IMR-90 (cell line): ENCODE data around the gene COX6A2. TPM values are rescaled to one million over a fixed set of nuclear protein-coding genes. Genes with fewer than 3 reads are reported as not detected.

Source experiments
- ATAC-seq: fragments of 200-7000 bp; cut with Tn5 transposase; 2 replicates; pipeline ENCODE4 v1.9.1; 2020; ENCODE audit warnings: low read depth, mild to moderate bottlenecking, moderate library complexity
- BruUV-seq: library from RNA; stranded (reverse); fragments of 400-500 nt; replicated peaks from 2 replicates; lab custom pipeline; 2021; lab: Mats Ljungman, UMichigan
- CTCF ChIA-PET: fragments of 300-600 bp; formaldehyde crosslinking; extraction: SDS; loops from one replicate; lab custom pipeline; 2021; ENCODE audit warnings: antibody characterized with exemption; lab: Yijun Ruan, JAX
- POLR2A ChIA-PET: fragments of 300-600 bp; sonication (Branson Sonifier 250); formaldehyde crosslinking; loops from one replicate; lab custom pipeline; 2022; ENCODE audit warnings: antibody characterized with exemption; ENCODE audit not compliant: unreplicated experiment; lab: Charles Lee
- DNase-seq: peaks from one replicate; pipeline ENCODE4 v3.0.0; 2013
- H2AFZ ChIP-seq: replicated peaks from 2 replicates; pipeline ENCODE3; 2013; ENCODE audit warnings: low read length, mild to moderate bottlenecking; ENCODE audit not compliant: poor library complexity
- H2AK5ac ChIP-seq: 2 replicates; pipeline ENCODE4 v1.6.1; 2013; ENCODE audit warnings: low read depth, low read length, inconsistent platforms
- H2AK9ac ChIP-seq: replicated peaks from 2 replicates; pipeline ENCODE3; 2013; ENCODE audit warnings: mild to moderate bottlenecking, low read depth, low read length, moderate library complexity; ENCODE audit not compliant: poor library complexity
- H2BK120ac ChIP-seq: 2 replicates; pipeline ENCODE4 v1.6.1; 2013; ENCODE audit warnings: low read depth, low read length, inconsistent platforms
- H2BK15ac ChIP-seq: 3 replicates; pipeline ENCODE4 v1.6.1; 2013; ENCODE audit warnings: low read depth, low read length, inconsistent platforms
- H2BK20ac ChIP-seq: 2 replicates; pipeline ENCODE4 v1.6.1; 2013; ENCODE audit warnings: low read depth, mild to moderate bottlenecking, inconsistent platforms, low read length, moderate library complexity
- H2BK5ac ChIP-seq: 2 replicates; pipeline ENCODE4 v1.6.1; 2013; ENCODE audit warnings: mild to moderate bottlenecking, low read depth, low read length, inconsistent platforms; ENCODE audit not compliant: poor library complexity, severe bottlenecking
- H3K14ac ChIP-seq: replicated peaks from 2 replicates; pipeline ENCODE4 v1.6.1; 2013; ENCODE audit warnings: low read depth, low read length, inconsistent platforms
- H3K18ac ChIP-seq: 2 replicates; pipeline ENCODE4 v1.6.1; 2013; ENCODE audit warnings: low read depth, low read length, control low read depth
- H3K23ac ChIP-seq: 2 replicates; pipeline ENCODE4 v1.6.1; 2013; ENCODE audit warnings: low read depth, low read length, inconsistent platforms
- H3K27ac ChIP-seq: 2 replicates; pipeline ENCODE4 v1.5.1; 2013; ENCODE audit warnings: mild to moderate bottlenecking, control low read depth, low read length; ENCODE audit not compliant: insufficient read depth
- H3K27me3 ChIP-seq: 2 replicates; pipeline ENCODE4 v1.6.1; 2013; ENCODE audit warnings: low read length; ENCODE audit not compliant: control insufficient read depth, insufficient read depth
- H3K36me3 ChIP-seq: 2 replicates; pipeline ENCODE4 v1.6.1; 2013; ENCODE audit warnings: low read length, mixed read lengths; ENCODE audit not compliant: control insufficient read depth, insufficient read depth
- H3K4ac ChIP-seq: 2 replicates; pipeline ENCODE4 v1.6.1; 2013; ENCODE audit warnings: low read depth, low read length, inconsistent platforms
- H3K4me1 ChIP-seq: 2 replicates; pipeline ENCODE4 v1.6.1; 2013; ENCODE audit warnings: low read length, mixed read lengths; ENCODE audit not compliant: control insufficient read depth, insufficient read depth
- H3K4me2 ChIP-seq: 2 replicates; pipeline ENCODE4 v1.6.1; 2013; ENCODE audit warnings: low read depth, mild to moderate bottlenecking, control low read depth, low read length, moderate library complexity
- H3K4me3 ChIP-seq: 2 replicates; pipeline ENCODE4 v1.5.1; 2013; ENCODE audit warnings: low read depth, mild to moderate bottlenecking, control low read depth, low read length, moderate library complexity; ENCODE audit not compliant: insufficient read depth
- H3K56ac ChIP-seq: 2 replicates; pipeline ENCODE4 v1.6.1; 2013; ENCODE audit warnings: low read length, inconsistent platforms; ENCODE audit not compliant: insufficient read depth; ENCODE audit errors: extremely low read depth
- H3K79me1 ChIP-seq, 2 experiments: 2 replicates each; pipeline ENCODE4 v1.6.1; 2013; ENCODE audit warnings: low read length in 2 of 2, inconsistent platforms in 1 of 2, low read depth in 1 of 2
- H3K9ac ChIP-seq: 2 replicates; pipeline ENCODE4 v1.6.1; 2013; ENCODE audit warnings: low read depth, low read length, control low read depth
- H3K9me1 ChIP-seq: 2 replicates; pipeline ENCODE4 v1.6.1; 2013; ENCODE audit warnings: low read length, inconsistent platforms; ENCODE audit not compliant: insufficient read depth
- H3K9me3 ChIP-seq: 2 replicates; pipeline ENCODE4 v1.6.1; 2013; ENCODE audit warnings: low read length; ENCODE audit not compliant: control insufficient read depth, insufficient read depth
- H4K20me1 ChIP-seq: 2 replicates; pipeline ENCODE4 v1.6.1; 2013; ENCODE audit warnings: low read length, inconsistent platforms; ENCODE audit not compliant: insufficient read depth
- H4K5ac ChIP-seq: 2 replicates; pipeline ENCODE4 v1.6.1; 2013; ENCODE audit warnings: mild to moderate bottlenecking, low read depth, low read length, control low read depth
- H4K8ac ChIP-seq, 2 experiments: 2 replicates each; pipeline ENCODE4 v1.6.1; 2013; ENCODE audit warnings: low read depth in 2 of 2, low read length in 2 of 2, control low read depth in 1 of 2, inconsistent platforms in 1 of 2
- H4K91ac ChIP-seq: 2 replicates; pipeline ENCODE4 v1.6.1; 2013; ENCODE audit warnings: low read depth, low read length, inconsistent platforms; ENCODE audit not compliant: insufficient read depth
- BHLHE40 ChIP-seq: fragments of 150-350 bp; IDR thresholded peaks from 2 replicates; pipeline ENCODE4 v1.6.1; 2016; ENCODE audit warnings: mild to moderate bottlenecking, low read depth, low read length
- CHD1 ChIP-seq: IDR thresholded peaks from 2 replicates; pipeline ENCODE4 v1.6.1; 2012; ENCODE audit warnings: low read depth, low read length, improper control_type of control experiment
- MXI1 ChIP-seq: IDR thresholded peaks from 2 replicates; pipeline ENCODE4 v1.6.1; 2012; ENCODE audit warnings: low read depth, mild to moderate bottlenecking, low read length, moderate library complexity, borderline replicate concordance
- NFE2L2 ChIP-seq: fragments of 150-350 bp; IDR thresholded peaks from 2 replicates; pipeline ENCODE4 v1.6.1; 2016; ENCODE audit warnings: low read depth, mild to moderate bottlenecking, low read length
- RAD21 ChIP-seq: IDR thresholded peaks from 2 replicates; pipeline ENCODE4 v1.6.1; 2012; ENCODE audit warnings: low read length, improper control_type of control experiment
- RCOR1 ChIP-seq: IDR thresholded peaks from 2 replicates; pipeline ENCODE4 v1.6.1; 2012; ENCODE audit warnings: mild to moderate bottlenecking, low read length, improper control_type of control experiment; ENCODE audit not compliant: insufficient replicate concordance
- RFX5 ChIP-seq: IDR thresholded peaks from 2 replicates; pipeline ENCODE4 v1.8.0; 2012; ENCODE audit warnings: low read depth, mild to moderate bottlenecking, low read length, moderate library complexity
- WGBS, 2 experiments: methylation state at CpG; one replicate each; pipeline versions ENCODE4 v1.1.5 to v1.1.7; 2013; ENCODE audit warnings: missing lambda C conversion rate in 2 of 2; ENCODE audit not compliant: insufficient read length in 1 of 2; ENCODE audit errors: extremely low coverage in 2 of 2; 5-methylcytosine and 5-hydroxymethylcytosine counted together
- dilution Hi-C: fragments of 300-500 bp; cut with HindIII; formaldehyde crosslinking; loops from one replicate; pipeline ENCODE4 v1.14.3; 2018; ENCODE audit warnings: low sequenced_read_pairs; ENCODE audit not compliant: unreplicated experiment
- in situ Hi-C: fragments of 300-500 bp; cut with MboI; formaldehyde crosslinking; loops from 3 replicates; pipeline ENCODE4 v1.14.3; 2019; ENCODE audit warnings: low sequenced_read_pairs, inconsistent platforms, mixed read lengths
- intact Hi-C: fragments of 100-400 bp; cut with micrococcal nuclease; formaldehyde crosslinking; loops from 2 replicates; pipeline ENCODE4 v1.10.0; 2022
- polyA plus RNA-seq, 3 experiments: library from polyadenylated mRNA; depleted of rRNA; stranded (reverse); fragments of >200 nt; gene quantifications; 2 replicates each; pipeline ENCODE4 v1.2.3, GENCODE V29; 2012; ENCODE audit warnings: low replicate concordance in 1 of 3
- total RNA-seq: library from RNA; depleted of rRNA; stranded (reverse); fragments of >200 nt; gene quantifications from 2 replicates; pipeline ENCODE4 v1.2.3, GENCODE V29; 2012
- TF ChIP-seq, protein P1 (sequence below): fragments of 150-350 bp; IDR thresholded peaks from 2 replicates; pipeline ENCODE4 v1.6.1; 2016; ENCODE audit warnings: low read depth, mild to moderate bottlenecking, low read length, moderate library complexity, borderline replicate concordance

The COX6A2 gene
- total and polyA plus RNA-seq, 2 of the 4 experiments (the other 2 are of a cell fraction), result not detected

DNA sequence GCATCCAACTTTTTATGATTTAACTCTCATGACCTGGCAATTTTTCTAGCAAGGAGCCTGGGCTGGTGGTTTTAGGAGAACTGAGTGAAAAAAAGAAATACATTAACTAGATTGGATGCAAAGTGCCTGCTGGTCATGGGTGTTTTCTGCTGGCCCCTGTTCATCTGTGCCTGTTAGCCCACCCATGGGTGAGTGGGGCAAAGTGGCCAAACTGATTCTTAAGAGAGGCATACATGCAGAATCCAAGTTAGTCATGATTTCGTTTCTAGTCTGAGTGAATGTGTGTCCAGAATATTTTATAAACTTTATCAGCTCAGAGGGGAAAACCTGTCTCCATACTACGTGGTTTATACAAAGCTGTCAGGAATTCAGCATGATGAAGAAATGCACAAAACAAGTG is 39.6 kb downstream of the COX6A2 start:
- ATAC-seq, result no peak
- no CpG with 5 or more reads among the region's 2 CpGs for WGBS, 2 experiments
- H3K18ac ChIP-seq, result no peak overlapping the region
- CTCF ChIA-PET, result no interaction called here
- POLR2A ChIA-PET, result no interaction called here
- H3K14ac ChIP-seq, result no peak overlapping the region
- H3K9ac ChIP-seq, result no peak overlapping the region
- no TSS peak for BruUV-seq
- no peaks in the 10 kb centered on the region for H3K36me3 ChIP-seq
- no peak overlapping the region for H3K4me2 ChIP-seq
- dilution Hi-C loops (no loop called here), in situ Hi-C loops (no loop called here), intact Hi-C loops (loop anchor here (10.0 kb wide), 1 partner anchor 56 kb away; the partner anchor contains the start of gene ZNF843)
- no peaks in the 10 kb centered on the region; the same call in 1 of the 2 replicates for H3K4me1 ChIP-seq
- no peak overlapping the region for H2AFZ ChIP-seq
- no peak overlapping the region for H2AK9ac ChIP-seq
- no peaks in the 10 kb centered on the region for H3K79me1 ChIP-seq
- H3K9me1 ChIP-seq, result no peaks in the 10 kb centered on the region
- H4K5ac ChIP-seq, result no peak overlapping the region
- DNase-seq, result no peak
- no peak overlapping the region for H2AK5ac ChIP-seq
- H3K27me3 ChIP-seq, result peaks cover 7% of the 10 kb centered on the region
- no peak overlapping the region for H4K8ac ChIP-seq
- no peaks in the 10 kb centered on the region for H3K9me3 ChIP-seq
- no peak overlapping the region for H3K56ac ChIP-seq
- no peak overlapping the region for H2BK5ac ChIP-seq
- H2BK15ac ChIP-seq, result no peak overlapping the region
- H3K4ac ChIP-seq, result no peak overlapping the region
- no peak overlapping the region for H2BK20ac ChIP-seq
- H2BK120ac ChIP-seq, result no peak overlapping the region
- no peaks in the 10 kb centered on the region for H4K20me1 ChIP-seq
- TF ChIP-seq MXI1 (no peak), NFE2L2 (no peak), CHD1 (no peak), RCOR1 (no peak), BHLHE40 (no peak), RFX5 (no peak), RAD21 (no peak)
- TF ChIP-seq, protein P1, sequence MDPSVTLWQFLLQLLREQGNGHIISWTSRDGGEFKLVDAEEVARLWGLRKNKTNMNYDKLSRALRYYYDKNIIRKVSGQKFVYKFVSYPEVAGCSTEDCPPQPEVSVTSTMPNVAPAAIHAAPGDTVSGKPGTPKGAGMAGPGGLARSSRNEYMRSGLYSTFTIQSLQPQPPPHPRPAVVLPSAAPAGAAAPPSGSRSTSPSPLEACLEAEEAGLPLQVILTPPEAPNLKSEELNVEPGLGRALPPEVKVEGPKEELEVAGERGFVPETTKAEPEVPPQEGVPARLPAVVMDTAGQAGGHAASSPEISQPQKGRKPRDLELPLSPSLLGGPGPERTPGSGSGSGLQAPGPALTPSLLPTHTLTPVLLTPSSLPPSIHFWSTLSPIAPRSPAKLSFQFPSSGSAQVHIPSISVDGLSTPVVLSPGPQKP, result no peak
- no peak overlapping the region for H3K23ac ChIP-seq
- no peak overlapping the region for H3K4me3 ChIP-seq
- no peak overlapping the region for H3K27ac ChIP-seq
- no peak overlapping the region for H4K91ac ChIP-seq
